Measurements from ENCODE around the gene LNX1.
"Not testable (repeated sequence)": the region's sequence is repeated elsewhere in the genome, so short reads cannot be mapped to it uniquely, and the experiment has no call there.

The LNX1 gene

DNA sequence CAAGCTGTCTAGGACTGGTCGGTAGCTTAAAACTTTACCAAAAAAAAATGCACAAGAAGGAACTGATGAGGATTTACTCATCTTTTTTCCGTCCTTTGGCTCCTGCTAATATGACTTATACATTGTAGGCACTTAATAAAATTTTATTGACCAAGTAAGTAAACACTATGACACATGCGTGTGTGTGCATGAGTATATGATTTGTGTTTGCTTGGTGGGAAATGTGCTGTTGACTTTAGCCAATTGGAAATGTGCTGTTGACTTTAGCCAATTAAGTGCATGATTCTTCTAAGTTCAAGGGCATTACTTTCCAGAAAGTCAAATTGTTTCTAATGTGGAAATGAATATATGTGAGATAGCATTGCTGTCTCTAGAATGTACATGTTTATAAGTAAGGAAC is 135.5 kb downstream of the LNX1 start:
- DNase-seq = no peak

DNA sequence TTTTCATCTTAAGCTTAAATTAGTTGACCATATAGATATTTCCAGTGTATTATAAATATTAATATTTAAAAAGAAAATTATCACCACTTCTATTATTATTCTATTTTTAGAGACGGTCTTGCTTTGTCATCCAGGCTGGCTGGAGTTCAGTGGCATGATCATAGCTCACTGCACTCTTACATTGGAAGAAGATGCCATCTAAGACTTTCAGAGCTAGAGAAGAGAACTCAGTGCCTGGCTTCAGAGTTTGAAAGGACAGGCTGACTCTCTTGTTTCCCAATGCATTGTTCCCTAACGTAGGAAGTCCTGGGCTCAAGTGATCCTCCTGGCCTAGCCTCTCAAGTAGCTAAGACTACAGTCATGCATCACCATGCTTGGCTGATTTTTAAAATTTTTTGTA is 137.9 kb downstream of the LNX1 start:
- DNase-seq = no peak

DNA sequence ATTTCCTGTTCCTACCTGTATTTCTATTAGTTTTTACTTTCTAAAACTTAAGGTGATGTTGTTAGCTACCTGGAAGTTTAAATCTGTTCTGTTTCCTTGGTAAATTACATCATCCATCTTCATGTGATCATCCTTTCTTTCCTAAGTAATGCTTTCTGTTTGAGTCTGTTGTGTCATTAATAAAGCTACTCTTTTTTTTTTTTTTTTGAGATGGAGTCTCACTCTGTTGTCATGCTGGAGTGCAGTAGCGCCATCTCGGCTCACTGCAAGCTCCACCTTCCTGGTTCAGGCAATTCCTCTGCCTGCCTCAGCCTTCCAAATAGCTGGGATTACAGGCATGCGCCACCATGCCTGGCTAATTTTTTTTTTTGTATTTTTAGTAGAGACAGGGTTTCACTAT is 140.5 kb downstream of the LNX1 start:
- no peak for DNase-seq

DNA sequence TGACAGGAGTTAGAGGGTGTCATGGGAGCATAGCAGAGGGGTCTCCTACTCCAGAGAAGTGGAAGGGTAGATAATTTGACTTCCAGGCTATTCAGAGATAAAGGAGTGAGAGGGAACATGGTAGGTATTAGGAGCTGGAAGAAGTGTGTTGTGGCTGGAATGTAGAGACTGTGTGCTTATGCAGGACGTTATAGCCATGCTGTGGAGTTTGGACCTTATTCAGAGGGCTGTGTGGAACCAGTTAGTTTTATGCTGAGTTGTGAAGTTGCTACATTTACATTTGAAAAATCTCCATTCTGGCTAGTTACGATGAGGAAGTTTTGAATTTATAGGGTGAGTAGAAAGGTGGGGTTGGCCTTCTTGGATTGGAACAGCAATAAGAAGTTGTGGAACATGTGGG is 146.3 kb downstream of the LNX1 start:
- DNase-seq = no peak

DNA sequence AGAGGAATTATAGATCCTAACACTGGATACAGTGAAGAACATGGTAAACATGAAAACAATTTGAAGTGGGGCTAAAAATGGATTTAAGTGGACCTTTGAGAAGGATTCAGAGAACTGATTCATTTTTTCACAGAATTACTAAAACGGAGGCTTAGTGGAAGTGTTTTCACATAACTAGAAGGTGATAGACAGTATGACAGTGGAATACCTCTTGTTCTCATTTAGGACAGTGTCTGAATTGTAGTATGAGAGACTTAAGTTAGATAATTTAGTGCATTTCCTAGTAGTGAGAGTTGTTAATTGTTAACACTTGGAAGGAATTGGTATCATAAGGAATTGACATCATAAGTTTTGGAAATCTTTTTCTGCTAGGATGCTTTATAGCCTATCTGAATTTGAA is 149.7 kb downstream of the LNX1 start:
- no peak for DNase-seq

DNA sequence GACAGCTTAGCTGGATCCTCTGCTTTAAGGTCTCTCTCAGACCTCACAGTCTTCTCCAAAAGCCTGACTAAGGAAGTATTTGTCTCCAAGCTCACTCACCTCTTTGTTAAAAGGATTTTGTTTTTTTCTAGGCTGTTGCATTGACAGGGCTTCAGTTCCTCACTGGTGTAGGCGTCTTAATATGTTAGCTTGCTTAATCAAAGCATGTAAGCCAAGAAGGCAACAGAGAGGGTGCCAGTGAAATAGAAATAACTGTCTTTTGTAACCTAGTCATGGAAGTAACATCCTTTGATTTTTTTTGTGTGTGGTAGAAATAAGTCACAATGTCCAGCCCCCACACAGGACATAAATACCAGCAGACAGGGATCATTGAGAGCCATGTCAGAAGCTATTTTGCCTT is 155.0 kb downstream of the LNX1 start:
- no peak for DNase-seq

DNA sequence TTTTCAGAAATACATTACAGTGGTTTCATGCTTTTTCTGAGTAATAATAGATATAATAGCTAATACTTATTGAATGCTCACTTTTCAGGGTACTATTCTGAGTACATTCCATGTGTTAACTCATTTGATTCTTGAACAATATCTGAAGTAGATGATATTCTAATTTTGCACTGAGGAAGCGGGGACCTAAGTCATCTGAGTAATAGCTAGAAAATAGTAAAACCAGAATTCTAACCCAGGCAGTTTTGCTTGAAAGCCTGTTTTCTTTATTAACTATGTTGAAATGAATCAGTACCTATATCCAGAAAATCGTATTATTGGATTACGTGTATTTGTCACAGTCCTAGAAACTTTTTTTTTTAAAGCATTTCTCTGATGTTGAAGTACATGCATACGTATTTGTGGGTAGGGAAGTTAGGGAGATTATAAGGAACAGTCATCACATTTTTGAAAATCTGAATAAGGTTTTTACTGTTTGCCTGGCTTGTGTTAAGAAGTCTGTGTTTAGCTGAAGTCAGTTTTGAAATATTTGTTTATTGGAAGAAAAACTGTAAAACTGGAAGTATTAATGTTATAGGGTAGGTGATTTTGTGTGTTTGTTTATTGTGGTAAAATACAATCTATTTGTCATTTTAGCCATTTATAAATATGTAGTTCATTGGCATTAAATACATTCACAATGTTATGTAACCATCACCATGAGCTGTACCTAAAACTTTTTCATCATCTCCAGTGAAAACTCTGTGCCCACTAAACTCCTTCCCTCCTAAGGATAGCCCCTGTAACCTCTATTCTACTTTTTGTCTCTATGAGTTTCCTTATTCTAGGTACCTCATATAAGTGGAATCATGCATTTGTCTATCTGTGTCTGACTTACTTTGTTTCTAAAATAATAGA is 158.5 kb downstream of the LNX1 start:
- DNase-seq = no peak

DNA sequence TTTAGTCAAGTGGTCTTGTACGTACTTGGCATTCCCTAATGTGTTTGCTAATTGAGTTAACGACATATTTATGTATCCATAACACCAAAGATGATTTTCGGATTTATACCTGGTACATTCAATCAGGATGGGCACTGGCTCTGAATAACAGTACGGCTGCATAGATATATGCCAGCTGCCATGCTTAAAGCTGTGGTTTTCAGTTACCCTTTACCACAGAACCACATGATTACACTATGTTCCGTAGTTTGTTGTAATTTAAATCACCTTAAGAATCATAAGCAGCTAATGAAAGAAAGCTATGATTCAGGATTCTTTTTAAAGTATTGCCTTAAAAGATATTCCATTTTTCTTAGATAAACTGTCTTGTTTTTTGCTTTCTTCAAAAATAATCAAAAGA is 160.2 kb downstream of the LNX1 start:
- DNase-seq = no peak

DNA sequence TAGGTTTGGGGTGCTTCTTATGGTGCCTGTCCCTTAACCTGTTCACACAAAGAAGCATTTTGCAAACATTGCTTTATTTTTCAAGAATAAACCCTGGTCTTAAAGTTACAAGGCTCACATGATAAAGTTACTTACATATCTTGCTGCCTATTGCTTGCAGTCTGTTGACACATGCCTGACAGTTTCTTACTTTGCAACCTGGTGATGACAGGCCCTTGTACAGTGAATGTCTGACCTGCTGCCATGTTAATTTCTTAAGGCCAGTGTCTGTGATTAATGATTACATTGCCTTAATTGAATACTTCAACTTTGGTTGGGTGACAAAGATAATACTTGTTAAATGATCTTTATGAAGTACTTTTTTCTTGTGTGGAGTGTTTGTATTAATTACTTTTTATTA is 163.9 kb downstream of the LNX1 start:
- no peak for DNase-seq

DNA sequence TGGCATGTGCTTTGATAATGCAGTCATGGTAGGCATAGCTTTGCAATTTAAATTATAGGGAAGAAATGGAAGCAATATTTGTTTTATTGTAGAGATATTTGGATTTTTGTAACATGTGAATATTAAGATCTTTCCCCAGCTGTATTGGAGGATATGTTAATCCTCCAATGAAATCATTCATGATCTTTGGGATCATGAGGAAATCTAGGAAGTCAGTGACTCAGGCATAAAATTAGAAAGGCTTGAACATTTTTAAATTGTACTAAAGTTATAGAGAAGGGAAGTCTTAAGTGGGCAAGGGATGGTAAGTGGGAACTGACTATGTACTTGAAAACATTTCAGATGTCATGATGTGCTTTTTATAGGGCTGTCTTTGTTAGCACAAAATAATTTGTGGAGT is 167.0 kb downstream of the LNX1 start:
- DNase-seq = no peak

DNA sequence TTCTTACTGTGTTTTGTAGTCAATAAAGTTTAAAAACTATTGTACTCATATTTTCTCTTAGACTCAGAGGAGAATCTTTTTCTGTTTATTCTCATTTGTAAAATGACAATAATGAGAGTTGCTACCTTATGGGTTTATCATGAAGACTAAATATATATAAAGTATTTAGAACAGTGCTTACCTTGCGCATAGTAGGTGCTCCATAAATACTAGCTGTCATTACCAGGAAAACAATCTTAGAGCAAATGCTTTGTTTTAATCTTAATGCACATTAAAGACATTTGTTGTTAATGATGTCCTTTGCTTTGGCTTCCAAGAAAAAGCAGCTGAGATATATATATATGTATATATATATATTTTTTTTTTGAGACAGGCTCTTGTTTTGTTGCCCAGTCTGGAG is 168.9 kb downstream of the LNX1 start:
- DNase-seq = no peak

DNA sequence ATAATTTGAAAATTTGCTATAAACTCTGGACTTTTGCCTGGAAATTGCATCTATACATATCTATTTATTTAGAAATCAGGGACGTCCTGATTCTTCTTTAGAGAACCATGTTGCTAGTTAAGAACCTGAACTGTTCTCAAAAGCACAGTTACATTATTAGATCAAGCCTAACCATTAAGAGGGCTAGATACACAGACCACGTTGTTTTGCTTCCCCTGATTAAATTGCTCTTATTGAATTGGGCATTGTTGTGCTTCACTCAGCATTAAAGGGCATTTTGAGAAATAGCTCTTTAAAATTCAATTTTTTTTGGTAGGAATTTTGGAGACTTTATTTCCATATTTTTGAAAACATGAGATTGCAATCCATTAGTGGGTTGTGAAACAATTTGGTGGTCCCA is 169.5 kb downstream of the LNX1 start:
- no peak for DNase-seq

DNA sequence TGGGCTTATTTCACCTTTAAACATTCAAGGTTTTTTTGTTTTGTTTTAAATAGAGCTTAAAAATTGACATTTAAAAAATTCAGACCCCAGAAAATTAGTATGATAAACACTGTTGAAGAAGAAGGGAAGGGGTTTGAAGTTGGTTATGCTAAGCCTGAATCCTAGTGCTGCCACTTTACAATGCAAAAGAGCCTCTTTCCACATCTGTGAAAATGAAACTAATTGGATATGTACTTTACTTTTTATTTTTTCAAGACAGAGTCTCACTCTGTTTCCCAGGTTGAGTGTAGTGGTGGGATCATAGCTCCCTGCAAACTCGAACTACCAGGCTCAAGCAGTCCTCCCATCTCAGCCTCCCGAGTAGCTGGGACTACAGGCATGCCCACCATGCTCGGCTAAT is 172.1 kb downstream of the LNX1 start:
- no peak for DNase-seq

DNA sequence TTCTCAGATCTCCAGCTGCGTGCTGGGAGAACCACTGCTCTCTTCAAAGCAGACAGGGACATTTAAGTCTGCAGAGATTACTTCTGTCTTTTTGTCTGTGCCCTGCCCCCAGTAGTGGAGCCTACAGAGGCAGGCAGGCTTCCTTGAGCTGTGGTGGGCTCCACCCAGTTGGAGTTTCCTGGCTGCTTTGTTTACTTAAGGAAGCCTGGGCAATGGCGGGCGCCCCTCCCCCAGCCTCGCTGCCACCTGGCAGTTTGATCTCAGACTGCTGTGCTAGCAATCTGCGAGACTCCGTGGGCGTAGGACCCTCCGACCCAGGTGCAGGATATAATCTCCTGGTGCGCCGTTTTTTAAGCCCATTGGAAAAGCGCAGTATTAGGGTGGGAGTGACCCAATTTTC is 181.8 kb downstream of the LNX1 start:
- not testable (repeated sequence) for DNase-seq
